D721Med (cell line): Measurements from ENCODE around the gene ERMAP.

Experiments
- DNase-seq: peaks from one replicate; pipeline ENCODE4 v3.0.0; 2011; ENCODE audit warnings: low spot score; ENCODE audit not compliant: insufficient read length
- FAIRE-seq: peaks from 2 replicates; lab custom pipeline; 2011; peaks lifted over from hg19 to GRCh38; lab: Jason Lieb, UNC
- CTCF ChIP-seq: IDR thresholded peaks from 2 replicates; pipeline ENCODE4 v1.5.1; 2012; ENCODE audit warnings: mild to moderate bottlenecking, control low read depth; ENCODE audit not compliant: insufficient read depth; ENCODE audit errors: missing control alignments

ERMAP gene, protein sequence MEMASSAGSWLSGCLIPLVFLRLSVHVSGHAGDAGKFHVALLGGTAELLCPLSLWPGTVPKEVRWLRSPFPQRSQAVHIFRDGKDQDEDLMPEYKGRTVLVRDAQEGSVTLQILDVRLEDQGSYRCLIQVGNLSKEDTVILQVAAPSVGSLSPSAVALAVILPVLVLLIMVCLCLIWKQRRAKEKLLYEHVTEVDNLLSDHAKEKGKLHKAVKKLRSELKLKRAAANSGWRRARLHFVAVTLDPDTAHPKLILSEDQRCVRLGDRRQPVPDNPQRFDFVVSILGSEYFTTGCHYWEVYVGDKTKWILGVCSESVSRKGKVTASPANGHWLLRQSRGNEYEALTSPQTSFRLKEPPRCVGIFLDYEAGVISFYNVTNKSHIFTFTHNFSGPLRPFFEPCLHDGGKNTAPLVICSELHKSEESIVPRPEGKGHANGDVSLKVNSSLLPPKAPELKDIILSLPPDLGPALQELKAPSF

DNA sequence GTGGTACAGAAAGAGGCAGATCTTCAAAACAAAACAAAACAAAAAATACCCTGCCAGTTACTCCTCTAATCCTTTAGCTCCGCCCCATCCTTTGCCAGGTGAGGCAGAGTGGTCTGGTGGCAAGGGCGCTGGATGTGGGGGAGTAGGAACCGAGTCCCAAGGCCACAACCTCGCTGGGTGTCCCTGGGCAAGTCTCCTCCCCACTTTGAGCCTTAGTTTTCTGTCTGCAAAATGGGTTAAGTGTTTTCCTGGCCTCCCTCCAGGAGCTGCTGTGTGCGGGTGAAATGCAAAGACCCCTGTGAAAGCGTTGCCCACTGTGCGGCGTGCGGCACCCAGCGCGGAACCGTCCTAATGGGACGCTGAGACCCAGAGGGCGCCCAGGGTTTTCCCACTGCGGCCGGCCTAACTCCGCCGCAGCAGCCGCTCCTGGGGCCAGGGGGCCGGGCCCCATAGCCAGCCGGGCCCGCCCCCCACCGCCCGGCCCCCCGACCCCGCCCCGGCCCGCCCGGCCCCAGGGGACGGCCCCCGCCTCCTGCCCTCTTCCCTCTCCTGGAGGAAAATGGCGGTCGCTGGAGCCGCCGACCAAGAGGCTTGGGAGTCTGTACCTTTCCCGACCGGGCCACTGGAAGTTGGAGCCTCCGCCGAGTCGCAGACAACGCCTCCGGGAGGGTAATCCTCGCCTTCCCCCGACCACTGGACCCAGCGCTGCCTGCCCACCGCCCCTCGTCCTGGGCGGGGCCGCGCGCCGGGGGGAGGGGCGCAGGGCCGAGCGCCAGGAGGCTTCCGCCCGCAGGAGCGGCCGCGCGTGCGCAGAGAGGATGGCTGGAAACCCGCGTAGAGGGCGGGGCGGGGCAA, at the start of gene ERMAP, which contains the start of gene SVBP:
Gene ERMAP (plus strand): TSS at position 538 of the 855 bp plus-strand sequence. CDS start 13,327 bp downstream, outside the sequence.
Gene SVBP (minus strand): TSS at position 813 of the 855 bp plus-strand sequence. CDS start 853 bp downstream, outside the sequence.
- peak; percentile 59 for DNase-seq
- no peak for FAIRE-seq
- no peak for TF ChIP-seq CTCF

- FAIRE-seq (no peak), DNase-seq (no peak)
Observed at GRCh38 chr1:42767510-42768000, 49.4 kb upstream of the ERMAP start.

DNA sequence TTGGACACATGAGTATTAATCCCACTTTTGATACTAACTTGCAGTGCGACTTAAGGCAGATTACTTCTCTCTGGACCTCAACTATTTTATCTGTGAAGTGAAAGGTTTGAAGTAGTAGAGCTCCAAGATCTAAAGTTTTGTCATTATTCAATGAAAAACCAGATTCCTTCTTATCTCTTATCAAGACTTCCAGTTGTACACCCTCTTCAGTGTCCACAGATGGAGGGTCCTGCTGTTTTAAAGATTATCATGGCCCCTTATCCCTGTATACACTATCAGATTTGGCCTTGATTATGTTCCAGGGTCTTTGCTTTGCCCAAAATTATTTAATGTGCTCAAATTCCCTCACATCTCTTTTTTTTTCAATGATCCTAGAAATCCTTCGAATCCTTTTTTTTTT, 48.8 kb upstream of the ERMAP start:
- DNase-seq (no peak), FAIRE-seq (no peak)
- TF ChIP-seq CTCF: no peak

More at GRCh38 chr1:42767510-42768000, 49.4 kb upstream of the ERMAP start:
- TF ChIP-seq CTCF: no peak

DNA sequence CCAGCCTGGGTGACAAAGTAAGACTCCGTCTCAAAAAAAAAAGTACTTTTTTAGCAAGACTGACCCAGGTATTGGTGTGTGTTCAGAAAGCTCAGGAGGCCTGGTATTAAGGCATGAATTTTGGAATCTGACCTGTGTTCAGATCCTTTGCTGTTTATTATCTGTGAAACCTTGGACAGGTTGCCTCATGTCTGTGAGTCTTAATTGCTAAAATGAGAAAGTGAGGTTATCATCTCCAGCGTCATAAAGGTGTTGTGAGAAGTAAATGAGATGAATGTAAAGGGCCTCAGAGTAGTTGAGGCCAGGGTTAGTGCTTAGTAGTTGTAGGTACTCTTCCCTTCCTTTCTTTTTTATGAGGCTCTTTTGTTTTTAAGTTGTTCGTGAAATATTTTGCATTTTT, 47.1 kb upstream of the ERMAP start:
- FAIRE-seq: no peak
- no peak for DNase-seq
- TF ChIP-seq CTCF: no peak

DNA sequence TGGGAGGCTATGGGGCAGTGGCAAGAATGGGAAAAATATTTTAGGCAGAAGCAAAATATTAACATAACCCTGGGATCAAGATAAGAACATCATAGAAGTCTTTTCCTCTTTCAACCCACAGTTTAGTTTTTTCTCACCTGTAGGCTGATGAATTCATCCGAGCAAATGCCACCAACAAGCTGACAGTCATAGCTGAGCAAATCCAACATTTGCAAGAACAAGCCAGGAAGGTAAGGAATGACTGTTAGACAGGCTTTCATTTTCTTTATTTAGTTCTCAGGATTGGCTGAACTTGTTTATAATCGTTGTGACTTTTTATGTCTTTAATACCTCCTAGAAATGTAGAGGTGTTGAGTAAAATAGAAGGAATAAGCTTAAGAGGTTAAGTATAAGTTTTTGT, 43.5 kb upstream of the ERMAP start:
- DNase-seq: no peak
- TF ChIP-seq CTCF: no peak
- FAIRE-seq: no peak

- FAIRE-seq: no peak
- no peak for TF ChIP-seq CTCF
- DNase-seq: no peak
Observed at GRCh38 chr1:42774928-42775526, 41.9 kb upstream of the ERMAP start.
